GM12892 (cell line): ENCODE data around the gene SIRT3.

Experiments
- POLR2A ChIP-seq: IDR thresholded peaks from 2 replicates; pipeline ENCODE4 v1.6.1; 2011; ENCODE audit warnings: low read depth, low read length, control low read depth
- POLR2AphosphoS5 ChIP-seq: IDR thresholded peaks from 2 replicates; pipeline ENCODE4 v1.6.1; 2011; ENCODE audit warnings: low read depth, low read length, control low read depth
- TAF1 ChIP-seq: IDR thresholded peaks from 2 replicates; pipeline ENCODE4 v1.6.1; 2011; ENCODE audit warnings: low read depth, mild to moderate bottlenecking, control low read depth, low read length, borderline replicate concordance

DNA sequence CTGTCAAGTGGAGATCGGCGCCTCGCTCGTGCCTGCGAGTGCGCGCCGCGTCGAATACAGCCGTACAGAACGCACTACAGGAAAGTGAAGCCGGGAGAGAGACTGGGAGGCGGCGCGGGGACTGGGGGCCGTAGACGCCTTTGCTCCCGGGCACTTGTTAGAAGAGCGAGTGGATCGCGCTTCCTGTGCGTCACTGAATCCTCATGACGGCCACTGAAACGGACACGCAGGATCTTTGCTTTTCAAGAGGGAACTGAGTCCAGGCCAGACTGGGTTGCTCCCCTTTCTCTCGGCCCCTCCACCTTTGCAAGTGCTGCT lies 28.3 kb downstream of the SIRT3 start:
- no peak for TF ChIP-seq TAF1
- no peak for TF ChIP-seq POLR2AphosphoS5
- no peak; the same call in 1 of the 2 replicates for TF ChIP-seq POLR2A
